GM21515 (cell line): ENCODE data around the gene HK2.
"Not testable (repeated sequence)": the region's sequence is repeated elsewhere in the genome, so short reads cannot be mapped to it uniquely, and the experiment has no call there.

Source experiments
- ATAC-seq: cut with Tn5 transposase; IDR thresholded peaks from one replicate; pipeline ENCODE4 v1.9.1; 2021; ENCODE audit not compliant: unreplicated experiment

HK2 gene

DNA sequence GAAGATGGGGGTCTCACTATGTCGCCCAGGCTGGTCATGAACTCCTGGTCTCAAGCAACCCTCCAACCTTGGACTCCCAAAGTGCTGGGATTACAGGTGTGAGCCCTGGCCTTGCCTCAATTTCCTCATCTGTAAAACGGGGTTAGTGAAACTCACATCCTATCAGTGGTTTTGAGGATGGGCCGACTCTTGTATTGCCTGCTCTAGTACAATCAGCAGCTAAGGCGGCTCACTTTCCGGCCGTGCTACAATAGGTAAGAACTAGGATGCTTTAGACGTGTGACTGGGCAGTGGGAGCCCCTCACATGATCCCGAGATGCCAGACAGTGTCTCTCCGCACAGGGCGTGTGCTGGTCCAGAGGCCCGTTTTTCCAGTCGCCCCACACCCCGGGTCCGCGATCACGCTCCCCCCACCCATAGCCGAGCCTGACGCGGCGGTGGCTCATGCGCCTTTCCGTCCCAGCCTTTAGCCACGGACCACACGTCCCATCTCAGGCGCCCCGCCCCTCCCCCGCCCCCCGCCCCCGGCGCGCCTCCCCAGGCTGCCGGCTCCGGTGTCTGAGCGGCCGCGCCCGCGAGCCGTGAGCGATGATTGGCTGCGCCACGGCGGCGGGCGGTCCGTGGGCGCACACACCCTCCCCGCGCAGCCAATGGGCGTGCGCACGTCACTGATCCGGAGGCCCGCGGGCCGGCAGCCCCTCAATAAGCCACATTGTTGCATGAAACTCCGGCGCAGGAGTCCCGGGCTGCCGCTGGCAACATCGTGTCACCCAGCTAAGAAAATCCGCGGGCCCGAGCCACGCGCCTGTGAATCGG is at the start of gene HK2:
Gene HK2 (plus strand): TSS at position 710 of the 816 bp plus-strand sequence. CDS start 454 bp downstream, outside the sequence.
- ATAC-seq, result peak; percentile 80

DNA sequence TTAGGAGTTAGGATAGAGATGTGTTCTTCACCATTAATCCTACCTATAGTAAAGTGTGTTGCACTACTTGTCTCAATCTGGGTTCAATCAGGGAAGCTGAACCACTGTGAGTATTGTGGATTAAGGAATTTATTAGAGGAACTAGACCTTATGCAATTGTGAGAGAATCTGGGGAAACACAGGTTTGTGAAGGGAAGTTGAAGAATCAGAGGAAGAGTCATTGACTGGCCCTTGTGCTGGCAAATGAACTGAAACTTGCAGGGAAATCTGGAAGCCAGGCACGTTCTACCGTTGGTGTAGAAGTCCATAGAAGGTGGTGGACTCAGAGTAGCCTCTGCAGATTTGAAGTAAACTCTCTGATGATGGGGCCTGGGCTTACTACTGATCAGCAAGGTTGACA is 44.7 kb upstream of the HK2 start:
- ATAC-seq, result no peak

DNA sequence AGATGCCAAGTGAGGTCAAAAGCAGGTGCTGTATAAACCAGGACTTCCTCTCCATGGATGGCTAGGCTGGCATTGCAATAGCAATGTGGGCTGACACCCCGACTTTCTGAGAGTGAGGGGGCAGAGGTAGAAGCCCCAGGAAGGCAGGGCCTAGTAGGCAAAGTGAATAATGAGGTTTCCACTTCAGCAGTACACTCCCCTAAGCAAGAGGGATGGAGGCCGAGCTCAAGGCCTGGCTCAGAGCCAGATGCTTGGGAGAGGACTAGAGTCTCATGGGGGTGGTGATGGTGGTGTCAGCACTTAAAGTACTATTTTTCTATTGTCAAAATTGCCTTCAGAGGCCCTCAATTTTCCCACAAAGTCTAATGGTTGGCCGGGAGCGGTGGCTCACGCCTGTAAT is 41.6 kb upstream of the HK2 start:
- no peak for ATAC-seq

DNA sequence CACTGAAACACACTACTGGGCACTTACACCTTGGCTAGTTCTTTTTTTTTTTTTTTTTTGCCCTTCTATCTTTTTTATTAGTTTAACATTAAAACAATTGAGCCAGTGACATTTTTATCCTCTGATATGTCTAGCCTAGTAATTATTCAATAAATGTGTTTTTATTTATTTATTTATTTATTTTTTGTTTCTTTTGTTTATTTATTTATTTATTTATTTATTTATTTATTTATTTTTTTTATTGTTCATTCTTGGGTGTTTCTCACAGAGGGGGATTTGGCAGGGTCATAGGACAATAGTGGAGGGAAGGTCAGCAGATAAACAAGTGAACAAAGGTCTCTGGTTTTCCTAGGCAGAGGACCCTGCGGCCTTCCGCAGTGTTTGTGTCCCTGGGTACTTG is 39.0 kb upstream of the HK2 start:
- not testable (repeated sequence) for ATAC-seq

DNA sequence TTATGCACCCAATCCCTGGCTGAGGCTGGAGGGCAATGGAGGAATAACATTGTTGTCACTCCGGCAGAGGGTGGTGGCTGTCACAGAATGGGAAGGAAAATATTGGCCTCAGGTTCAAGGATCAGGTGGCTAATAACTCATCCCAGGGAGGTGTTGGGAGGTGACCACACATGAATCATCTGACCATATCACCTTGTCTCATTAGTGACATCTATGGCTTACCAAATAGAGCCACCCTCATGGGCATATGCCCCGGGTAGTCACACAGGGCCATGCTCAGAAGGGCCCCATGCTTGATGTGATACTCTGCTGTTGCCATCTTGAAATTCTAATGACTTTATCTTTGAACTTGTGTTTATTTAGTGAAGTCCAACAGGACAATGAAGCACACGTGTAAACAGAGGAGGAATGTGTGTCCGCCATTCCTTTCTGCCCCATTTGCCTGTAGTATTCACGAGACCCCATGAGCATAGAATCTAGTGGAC is 27.5 kb upstream of the HK2 start:
- ATAC-seq, result no peak

DNA sequence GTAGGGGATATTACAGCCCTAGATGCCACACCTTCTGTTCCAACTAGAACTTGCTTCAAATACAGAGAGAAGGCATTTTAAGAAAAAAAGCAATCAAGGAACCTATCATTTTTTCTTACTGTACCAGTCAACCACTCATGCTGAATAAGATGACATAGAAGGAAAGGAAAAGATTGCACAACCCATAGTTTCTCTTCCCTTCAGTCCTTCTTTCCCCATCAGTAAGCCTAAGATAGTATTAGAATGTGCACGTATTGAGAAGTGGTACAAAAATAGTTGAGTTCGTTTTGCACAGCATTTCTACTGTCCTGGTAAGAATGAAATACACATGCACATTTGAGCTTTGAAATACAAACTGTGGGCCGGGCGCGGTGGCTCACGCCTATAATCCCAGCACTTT is 27.0 kb upstream of the HK2 start:
- ATAC-seq, result no peak

DNA sequence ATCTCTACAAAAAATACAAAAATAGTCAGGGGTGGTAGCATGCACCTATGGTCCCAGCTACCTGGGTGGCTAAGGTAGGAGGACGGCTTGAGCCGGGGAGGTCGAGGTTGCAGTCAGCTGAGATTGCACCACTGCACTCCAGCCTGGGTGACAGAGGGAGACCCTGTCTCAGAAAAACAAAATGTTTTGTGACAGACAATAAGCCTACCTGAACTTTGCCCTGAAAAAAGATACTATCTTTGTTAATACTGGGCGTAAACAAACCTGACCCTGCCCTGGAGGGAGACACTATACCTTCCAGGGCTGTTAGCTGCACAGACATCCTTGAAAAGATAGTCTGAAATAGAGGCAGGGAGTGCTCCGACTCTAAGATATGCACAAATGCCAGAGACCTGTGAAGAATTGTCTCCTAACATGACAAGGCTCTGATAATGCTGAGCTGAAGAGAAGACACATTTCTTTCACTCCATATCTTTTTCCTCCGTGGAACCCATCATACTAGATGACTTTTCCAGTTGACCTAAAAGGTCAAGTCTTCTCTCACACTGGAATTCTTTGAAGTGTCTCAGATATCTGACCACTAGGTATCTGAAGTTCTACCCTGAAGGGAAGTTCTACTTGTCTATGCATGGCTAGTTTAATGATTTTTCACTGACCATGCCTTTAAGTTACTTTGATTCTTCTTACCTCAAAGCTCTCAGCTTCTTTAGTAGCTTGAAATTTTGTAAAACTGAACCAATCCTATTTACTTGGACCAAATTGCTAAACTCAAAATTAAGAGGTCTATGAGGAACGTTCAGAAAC is 20.9 kb upstream of the HK2 start:
- ATAC-seq, result no peak

DNA sequence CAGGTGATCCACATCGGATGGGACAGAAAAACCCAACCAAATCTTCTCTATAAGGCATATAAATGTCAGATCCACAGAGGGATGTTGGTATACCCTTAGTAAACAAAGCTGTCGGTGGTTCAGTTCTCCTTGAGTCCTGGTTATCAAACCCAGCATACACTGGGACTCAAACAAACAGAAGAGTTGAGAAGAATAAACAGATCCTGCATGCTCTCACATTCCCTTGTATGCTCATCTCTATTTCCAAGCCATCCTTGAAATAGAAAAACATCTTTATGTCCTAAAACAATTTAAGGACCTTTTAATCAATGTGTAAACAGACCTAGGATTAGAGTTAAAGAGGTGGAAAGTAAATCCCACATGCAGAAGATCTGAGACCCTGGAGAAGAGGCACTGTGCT is 19.8 kb upstream of the HK2 start:
- no peak for ATAC-seq

DNA sequence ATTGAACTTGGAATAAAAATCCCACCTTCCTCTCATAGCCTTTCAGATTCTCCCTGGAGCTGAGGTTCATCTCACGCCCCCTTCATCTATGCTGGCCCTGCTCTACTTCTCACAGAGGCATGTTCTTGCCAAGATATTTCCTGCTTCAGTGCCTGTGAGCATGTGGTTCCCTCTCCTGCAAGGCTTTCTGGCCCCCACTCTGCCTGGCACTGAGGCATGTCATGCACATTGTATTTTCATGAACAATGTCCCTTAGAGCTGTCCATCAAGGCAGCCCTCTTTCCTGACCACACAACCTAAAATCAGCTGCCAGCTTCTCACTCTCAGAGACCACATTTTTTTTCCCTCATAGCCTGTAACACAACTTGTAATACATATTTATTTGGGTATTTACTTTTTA is 18.0 kb upstream of the HK2 start:
- ATAC-seq, result no peak

DNA sequence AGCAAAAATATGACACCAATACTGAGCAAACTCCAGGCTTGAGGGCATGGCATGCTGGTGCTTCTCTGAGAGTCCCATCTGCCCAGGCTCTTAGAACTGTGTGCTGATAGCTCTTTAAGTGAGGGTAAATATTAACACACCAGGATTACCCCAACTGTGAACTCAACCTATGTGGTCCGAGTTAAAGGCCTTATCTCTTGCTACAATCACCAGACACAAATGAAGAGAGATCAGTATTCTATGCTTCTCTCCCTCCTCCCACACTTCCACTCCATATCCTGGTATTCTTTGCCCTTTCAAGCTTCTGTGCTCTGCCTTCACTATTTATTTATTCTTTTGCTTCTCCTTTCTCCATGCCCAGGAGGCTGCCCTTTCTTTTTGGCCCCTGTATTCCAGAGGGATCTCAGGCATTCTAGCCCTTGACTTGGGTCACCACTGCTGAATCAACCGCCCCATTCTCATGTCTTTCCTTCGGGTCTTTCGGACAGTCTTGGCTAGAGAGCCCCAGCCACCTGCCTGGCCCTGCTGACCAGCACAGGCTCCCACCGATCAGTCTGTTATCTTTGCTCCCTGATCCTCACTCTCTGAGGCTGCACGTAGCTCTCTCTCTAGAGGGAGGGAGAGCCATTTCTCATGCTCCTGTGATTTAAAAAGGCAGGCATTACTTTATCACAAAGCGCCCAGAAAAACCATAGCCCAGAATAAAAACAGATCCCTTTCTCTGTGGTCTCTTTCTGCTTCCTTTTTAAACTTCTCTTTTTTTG is 17.2 kb upstream of the HK2 start:
- ATAC-seq, result no peak

DNA sequence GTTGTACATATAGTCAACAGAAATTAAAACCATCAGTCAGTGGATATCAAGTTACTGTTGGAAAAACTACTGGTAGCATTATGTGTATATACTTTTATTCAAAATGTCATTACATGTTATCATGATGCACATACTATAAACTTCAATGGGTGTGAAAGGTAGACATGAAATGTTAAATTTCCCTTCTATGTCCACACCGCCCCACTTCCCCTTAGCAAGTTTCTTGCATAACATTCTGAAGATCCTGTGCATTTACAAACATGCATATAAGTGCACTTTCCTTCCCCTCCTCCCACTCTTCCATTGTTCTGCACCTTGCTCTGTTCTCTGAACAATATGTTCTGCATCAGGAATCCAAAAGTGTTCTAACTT is 16.6 kb upstream of the HK2 start:
- no peak for ATAC-seq

DNA sequence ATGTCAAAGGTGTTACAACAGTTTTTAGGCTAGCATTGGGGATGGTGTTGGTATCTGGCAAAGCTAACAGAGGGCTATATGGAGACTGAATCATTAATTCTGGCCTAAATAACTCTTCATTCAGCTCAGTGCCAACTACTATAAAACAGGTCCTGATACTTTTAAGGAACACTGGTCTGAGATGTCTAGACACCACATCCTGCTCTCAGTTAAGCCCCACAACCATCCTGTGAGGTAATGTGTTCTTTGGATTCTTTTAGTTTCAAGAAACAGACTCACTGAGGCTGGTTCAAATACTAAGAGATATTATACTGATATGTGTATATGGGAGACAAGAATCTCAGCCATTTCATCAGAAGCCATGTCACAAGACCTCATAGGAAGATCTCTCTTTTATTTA is 14.2 kb upstream of the HK2 start:
- ATAC-seq, result no peak

DNA sequence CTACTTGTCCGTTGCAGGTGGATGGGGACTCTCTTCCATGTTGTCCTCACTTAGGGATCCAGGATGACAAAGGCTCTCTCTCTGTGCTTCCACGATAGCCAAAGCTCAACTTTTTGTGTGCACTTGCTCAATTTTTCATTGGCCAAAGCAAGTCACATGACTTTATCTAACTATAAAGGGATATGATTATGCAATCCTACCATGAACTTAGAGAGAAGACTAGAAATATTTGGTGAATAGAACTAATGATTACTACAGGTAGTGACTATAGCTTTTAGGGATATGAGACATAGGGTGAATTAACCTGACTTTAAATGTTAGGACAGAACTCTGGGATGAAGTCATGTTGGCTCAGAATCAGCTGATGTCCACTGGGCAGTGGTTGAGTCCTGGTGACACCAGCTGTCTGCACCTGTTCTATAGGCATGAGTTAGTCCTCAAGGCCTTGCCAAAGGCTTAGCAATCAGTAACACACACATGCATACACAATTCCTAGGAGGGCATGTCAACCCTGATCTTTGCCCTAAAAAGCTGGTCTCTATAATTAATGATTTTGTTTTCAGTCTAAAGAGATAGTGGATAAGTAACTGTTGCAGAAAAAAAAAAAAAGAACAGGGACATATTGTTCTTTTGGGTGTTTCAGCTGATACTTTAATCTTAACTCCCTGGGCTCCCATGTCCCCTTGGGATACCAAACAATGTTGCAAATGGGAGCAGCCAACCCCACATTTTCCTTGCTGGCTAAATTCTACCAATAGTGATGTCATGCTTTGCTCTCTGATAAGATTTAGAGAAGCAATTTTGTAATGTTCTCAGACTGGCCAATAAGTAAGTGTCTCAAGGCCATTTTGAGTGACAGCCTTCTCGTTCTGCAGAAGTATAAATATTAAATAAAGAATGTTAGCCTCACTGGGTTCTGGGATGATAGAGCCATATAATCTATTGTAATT is 12.5 kb upstream of the HK2 start:
- no peak for ATAC-seq

DNA sequence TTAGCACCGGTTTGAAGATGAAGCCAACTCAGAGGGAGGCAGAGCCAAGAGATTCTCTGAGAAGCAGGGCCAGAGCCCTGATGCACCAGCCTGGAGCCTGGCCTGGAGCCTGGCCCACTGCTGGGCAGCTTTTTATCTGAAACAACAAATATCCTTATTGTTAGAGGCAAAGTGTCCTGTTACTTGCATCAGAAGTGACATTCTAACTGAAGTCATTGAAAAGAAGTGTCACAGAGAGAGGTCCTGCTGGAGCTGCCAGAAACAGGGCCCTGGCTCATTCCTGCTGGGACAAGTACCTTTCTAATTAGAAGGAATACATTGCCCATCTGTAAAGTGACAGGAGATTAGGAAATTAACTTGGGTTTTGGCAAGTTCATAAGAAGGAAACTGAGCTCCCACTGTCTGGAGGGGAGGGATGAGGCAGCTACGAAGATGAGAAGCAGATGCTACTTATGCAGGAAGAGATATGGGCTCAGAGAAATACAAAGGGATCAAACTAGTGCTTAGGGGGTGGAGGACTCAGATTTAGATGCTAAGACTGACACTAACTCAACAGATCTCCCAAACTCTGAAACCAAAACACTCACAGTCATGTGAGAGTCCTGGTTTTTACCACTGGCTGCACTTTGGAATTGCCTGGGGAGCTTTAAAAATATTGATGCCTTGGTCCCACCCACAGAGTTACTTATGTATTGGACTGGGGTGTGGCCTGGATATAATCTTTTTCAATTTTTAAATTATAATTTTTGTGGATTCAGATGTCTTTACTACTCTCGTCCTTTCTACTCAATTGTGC is 11.0 kb upstream of the HK2 start:
- ATAC-seq, result no peak

DNA sequence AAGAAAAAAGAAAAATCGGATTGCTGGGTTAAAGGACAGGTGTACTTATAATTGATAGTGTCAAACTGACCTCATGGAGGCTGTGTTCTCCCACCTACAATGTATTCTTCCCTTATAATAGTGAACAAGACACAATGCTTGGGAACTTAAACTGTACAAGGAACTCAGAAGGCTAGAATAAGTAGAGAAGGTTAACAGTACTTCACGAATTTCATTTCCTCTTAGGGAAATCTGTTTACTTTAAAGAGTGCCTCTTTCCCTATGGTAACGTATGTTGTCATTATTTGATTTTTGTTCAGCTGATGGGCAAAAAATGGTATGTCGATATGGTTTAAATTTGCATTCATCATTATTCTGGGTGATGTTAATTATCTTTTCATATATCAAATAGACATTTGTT is 9.2 kb upstream of the HK2 start:
- no peak for ATAC-seq

DNA sequence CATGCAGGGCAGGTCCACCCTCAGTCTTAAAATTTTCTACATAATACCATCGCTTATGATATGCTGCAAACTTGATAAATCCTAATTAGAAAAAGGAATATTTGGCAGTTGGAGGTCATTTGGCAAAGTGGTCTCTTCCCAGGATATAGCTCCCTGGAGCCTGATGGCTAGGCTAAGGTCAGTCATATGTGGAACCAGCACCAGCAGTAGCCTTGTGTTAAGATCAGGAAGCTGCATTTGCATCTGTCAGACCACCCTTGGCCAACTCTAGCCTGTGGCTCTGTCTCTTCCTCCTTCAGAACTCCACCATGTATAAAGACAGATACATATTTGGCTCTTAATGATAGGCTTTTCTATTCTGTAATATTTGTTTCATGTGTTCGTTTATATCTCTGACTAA is 5.4 kb upstream of the HK2 start:
- no peak for ATAC-seq

DNA sequence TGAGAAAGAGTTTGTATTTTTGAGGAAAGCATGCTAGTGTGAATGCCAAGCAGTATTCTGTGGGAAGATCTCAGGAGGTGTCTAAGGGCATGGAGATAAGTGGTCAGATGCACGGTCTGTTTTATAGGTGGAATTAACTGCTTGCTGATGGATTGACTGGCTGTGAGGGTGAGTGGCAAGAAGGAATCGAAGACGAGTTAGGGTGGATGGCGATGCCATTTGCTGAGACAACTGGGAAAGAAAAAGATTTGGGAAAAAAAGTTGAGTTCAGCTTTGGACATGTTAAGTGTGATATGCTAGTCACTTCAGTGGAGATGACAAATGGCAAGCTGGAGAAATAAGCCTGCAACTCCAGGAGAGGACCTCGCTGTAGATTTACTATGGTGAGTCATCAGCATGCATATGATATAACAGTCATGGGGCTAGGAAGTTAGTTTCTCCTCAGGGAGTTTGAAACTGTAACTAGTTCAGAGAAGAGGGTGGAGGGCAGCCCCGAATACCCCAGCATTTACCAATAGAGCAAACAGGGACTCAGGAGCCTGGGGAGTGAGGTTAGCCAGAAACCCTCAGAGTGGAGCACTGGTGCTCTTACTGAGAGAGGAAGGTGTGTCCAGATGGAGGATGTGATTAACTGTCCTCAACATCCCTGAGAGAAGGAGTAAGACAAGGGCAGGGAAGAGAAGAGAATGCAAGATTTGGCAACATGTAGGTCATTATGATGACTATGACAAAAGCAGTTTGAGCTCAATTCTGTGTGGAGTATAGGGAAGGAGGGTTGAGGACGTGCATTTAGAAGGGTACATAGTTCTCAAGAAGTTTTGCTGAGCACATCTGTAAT is 2.0 kb upstream of the HK2 start:
- ATAC-seq, result no peak

DNA sequence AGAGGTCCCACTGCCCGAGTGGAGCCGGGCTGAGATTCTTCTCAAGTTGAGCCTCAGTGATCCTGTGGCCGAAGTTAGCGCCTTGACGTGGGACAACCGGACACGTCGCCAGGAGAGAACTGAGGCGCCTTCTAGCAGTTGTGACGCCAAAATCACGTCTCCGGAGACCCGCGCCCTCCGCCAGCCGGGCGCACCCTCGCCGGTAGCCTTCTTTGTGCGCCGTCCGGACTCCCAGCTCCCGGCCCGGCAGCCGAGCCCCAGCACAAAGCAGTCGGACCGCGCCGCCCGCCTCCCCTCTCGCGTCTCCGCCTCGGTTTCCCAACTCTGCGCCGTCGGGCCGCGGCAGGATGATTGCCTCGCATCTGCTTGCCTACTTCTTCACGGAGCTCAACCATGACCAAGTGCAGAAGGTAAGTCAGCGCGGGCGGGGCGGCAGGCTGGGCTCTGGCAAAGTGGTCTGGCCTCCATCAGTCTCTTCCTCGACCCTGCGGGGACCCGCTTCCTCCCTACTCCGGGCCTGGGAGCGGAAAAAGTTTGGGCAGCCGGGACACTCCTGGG is 386 bp downstream of the HK2 start:
- ATAC-seq, result peak; percentile 8
